ENCODE results near the gene HFE. TPM values are rescaled to one million over a fixed set of nuclear protein-coding genes. Genes with fewer than 3 reads are reported as not detected.

Gene HFE
- total and polyA plus RNA-seq, 2 of the 13 experiments (the other 11 are each of a cell fraction or from before 2014, with no cell fraction given): 3.7 to 6.3 TPM

DNA sequence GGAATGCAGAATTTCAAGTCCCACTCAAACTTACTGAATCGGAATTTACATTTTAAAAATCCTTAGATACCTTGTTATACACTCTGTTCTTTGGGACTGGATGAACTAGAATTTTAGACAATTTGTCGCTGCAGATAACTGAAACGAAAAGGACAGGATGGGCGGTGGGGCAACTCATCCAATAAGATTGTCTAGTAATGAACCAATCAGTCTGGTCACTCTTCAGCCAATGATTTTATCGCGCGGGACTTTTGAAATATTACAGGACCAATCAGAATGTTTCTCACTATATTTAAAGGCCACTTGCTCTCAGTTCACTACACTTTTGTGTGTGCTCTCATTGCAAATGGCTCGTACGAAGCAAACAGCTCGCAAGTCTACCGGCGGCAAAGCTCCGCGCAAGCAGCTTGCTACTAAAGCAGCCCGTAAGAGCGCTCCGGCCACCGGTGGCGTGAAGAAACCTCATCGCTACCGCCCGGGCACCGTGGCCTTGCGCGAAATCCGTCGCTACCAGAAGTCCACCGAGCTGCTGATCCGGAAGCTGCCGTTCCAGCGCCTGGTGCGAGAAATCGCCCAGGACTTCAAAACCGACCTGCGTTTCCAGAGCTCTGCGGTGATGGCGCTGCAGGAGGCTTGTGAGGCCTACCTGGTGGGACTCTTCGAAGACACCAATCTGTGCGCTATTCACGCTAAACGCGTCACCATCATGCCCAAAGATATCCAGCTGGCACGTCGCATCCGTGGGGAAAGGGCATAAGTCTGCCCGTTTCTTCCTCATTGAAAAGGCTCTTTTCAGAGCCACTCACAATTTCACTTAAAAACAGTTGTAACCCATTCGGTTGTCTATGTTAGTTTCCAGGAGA, 41.9 kb upstream of the HFE start (continued):
- TF ChIP-seq, protein P1, sequence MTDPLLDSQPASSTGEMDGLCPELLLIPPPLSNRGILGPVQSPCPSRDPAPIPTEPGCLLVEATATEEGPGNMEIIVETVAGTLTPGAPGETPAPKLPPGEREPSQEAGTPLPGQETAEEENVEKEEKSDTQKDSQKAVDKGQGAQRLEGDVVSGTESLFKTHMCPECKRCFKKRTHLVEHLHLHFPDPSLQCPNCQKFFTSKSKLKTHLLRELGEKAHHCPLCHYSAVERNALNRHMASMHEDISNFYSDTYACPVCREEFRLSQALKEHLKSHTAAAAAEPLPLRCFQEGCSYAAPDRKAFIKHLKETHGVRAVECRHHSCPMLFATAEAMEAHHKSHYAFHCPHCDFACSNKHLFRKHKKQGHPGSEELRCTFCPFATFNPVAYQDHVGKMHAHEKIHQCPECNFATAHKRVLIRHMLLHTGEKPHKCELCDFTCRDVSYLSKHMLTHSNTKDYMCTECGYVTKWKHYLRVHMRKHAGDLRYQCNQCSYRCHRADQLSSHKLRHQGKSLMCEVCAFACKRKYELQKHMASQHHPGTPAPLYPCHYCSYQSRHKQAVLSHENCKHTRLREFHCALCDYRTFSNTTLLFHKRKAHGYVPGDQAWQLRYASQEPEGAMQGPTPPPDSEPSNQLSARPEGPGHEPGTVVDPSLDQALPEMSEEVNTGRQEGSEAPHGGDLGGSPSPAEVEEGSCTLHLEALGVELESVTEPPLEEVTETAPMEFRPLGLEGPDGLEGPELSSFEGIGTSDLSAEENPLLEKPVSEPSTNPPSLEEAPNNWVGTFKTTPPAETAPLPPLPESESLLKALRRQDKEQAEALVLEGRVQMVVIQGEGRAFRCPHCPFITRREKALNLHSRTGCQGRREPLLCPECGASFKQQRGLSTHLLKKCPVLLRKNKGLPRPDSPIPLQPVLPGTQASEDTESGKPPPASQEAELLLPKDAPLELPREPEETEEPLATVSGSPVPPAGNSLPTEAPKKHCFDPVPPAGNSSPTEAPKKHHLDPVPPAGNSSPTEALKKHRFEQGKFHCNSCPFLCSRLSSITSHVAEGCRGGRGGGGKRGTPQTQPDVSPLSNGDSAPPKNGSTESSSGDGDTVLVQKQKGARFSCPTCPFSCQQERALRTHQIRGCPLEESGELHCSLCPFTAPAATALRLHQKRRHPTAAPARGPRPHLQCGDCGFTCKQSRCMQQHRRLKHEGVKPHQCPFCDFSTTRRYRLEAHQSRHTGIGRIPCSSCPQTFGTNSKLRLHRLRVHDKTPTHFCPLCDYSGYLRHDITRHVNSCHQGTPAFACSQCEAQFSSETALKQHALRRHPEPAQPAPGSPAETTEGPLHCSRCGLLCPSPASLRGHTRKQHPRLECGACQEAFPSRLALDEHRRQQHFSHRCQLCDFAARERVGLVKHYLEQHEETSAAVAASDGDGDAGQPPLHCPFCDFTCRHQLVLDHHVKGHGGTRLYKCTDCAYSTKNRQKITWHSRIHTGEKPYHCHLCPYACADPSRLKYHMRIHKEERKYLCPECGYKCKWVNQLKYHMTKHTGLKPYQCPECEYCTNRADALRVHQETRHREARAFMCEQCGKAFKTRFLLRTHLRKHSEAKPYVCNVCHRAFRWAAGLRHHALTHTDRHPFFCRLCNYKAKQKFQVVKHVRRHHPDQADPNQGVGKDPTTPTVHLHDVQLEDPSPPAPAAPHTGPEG (CRISPR knock-in tag; IDR thresholded peaks at IDR 0.05): peak; percentile 89
- TF ChIP-seq HNRNPLL (IDR thresholded peaks at IDR 0.05; ENCODE audit: low read depth, low read length, poor library complexity, severe bottlenecking) (peak; percentile 99), ZNF792 (CRISPR knock-in tag; IDR thresholded peaks at IDR 0.05) (peak; percentile 90; the same call in 1 of the 2 replicates), ZNF333 (CRISPR knock-in tag; IDR thresholded peaks at IDR 0.05; ENCODE audit: borderline replicate concordance) (no peak), RCOR2 (CRISPR knock-in tag; IDR thresholded peaks at IDR 0.05) (peak; percentile 72; the same call in 1 of the 2 replicates), ZNF12 (CRISPR knock-in tag; IDR thresholded peaks at IDR 0.05) (peak; percentile 40; the same call in 1 of the 2 replicates)
- TF ChIP-seq, protein P2, sequence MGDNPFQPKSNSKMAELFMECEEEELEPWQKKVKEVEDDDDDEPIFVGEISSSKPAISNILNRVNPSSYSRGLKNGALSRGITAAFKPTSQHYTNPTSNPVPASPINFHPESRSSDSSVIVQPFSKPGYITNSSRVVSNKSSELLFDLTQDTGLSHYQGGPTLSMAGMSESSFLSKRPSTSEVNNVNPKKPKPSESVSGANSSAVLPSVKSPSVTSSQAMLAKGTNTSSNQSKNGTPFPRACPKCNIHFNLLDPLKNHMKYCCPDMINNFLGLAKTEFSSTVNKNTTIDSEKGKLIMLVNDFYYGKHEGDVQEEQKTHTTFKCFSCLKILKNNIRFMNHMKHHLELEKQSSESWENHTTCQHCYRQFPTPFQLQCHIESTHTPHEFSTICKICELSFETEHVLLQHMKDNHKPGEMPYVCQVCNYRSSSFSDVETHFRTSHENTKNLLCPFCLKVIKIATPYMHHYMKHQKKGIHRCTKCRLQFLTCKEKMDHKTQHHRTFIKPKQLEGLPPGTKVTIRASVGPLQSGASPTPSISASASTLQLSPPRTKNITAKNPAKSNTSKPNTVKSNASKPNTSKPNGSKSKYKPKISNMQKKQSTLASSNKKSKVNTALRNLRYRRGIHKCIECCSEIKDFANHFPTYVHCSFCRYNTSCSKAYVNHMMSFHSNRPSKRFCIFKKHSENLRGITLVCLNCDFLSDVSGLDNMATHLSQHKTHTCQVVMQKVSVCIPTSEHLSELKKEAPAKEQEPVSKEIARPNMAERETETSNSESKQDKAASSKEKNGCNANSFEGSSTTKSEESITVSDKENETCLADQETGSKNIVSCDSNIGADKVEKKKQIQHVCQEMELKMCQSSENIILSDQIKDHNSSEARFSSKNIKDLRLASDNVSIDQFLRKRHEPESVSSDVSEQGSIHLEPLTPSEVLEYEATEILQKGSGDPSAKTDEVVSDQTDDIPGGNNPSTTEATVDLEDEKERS (CRISPR knock-in tag; IDR thresholded peaks at IDR 0.05): no peak; the same call in 1 of the 2 replicates
- TF ChIP-seq, protein P3, sequence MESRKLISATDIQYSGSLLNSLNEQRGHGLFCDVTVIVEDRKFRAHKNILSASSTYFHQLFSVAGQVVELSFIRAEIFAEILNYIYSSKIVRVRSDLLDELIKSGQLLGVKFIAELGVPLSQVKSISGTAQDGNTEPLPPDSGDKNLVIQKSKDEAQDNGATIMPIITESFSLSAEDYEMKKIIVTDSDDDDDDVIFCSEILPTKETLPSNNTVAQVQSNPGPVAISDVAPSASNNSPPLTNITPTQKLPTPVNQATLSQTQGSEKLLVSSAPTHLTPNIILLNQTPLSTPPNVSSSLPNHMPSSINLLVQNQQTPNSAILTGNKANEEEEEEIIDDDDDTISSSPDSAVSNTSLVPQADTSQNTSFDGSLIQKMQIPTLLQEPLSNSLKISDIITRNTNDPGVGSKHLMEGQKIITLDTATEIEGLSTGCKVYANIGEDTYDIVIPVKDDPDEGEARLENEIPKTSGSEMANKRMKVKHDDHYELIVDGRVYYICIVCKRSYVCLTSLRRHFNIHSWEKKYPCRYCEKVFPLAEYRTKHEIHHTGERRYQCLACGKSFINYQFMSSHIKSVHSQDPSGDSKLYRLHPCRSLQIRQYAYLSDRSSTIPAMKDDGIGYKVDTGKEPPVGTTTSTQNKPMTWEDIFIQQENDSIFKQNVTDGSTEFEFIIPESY (CRISPR knock-in tag; IDR thresholded peaks at IDR 0.05): peak; percentile 39; the same call in 1 of the 2 replicates
- TF ChIP-seq, protein P4, sequence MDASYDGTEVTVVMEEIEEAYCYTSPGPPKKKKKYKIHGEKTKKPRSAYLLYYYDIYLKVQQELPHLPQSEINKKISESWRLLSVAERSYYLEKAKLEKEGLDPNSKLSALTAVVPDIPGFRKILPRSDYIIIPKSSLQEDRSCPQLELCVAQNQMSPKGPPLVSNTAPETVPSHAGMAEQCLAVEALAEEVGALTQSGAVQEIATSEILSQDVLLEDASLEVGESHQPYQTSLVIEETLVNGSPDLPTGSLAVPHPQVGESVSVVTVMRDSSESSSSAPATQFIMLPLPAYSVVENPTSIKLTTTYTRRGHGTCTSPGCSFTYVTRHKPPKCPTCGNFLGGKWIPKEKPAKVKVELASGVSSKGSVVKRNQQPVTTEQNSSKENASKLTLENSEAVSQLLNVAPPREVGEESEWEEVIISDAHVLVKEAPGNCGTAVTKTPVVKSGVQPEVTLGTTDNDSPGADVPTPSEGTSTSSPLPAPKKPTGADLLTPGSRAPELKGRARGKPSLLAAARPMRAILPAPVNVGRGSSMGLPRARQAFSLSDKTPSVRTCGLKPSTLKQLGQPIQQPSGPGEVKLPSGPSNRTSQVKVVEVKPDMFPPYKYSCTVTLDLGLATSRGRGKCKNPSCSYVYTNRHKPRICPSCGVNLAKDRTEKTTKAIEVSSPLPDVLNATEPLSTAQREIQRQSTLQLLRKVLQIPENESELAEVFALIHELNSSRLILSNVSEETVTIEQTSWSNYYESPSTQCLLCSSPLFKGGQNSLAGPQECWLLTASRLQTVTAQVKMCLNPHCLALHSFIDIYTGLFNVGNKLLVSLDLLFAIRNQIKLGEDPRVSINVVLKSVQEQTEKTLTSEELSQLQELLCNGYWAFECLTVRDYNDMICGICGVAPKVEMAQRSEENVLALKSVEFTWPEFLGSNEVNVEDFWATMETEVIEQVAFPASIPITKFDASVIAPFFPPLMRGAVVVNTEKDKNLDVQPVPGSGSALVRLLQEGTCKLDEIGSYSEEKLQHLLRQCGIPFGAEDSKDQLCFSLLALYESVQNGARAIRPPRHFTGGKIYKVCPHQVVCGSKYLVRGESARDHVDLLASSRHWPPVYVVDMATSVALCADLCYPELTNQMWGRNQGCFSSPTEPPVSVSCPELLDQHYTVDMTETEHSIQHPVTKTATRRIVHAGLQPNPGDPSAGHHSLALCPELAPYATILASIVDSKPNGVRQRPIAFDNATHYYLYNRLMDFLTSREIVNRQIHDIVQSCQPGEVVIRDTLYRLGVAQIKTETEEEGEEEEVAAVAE (CRISPR knock-in tag; IDR thresholded peaks at IDR 0.05; ENCODE audit: borderline replicate concordance): peak; percentile 85
- TF ChIP-seq, protein P5, sequence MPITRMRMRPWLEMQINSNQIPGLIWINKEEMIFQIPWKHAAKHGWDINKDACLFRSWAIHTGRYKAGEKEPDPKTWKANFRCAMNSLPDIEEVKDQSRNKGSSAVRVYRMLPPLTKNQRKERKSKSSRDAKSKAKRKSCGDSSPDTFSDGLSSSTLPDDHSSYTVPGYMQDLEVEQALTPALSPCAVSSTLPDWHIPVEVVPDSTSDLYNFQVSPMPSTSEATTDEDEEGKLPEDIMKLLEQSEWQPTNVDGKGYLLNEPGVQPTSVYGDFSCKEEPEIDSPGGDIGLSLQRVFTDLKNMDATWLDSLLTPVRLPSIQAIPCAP (CRISPR knock-in tag; IDR thresholded peaks at IDR 0.05; ENCODE audit: low read depth): no peak
